Transverse colon (tissue), 4 donors: ENCODE results near the gene ZNF827. TPM values are rescaled to one million over a fixed set of nuclear protein-coding genes. Genes with fewer than 3 reads are reported as not detected.

ENCODE experiments used
- DNase-seq: peaks from one replicate; pipeline ENCODE4 v3.0.0-alpha.2; 2019
- H3K27ac ChIP-seq, 4 donors: fragments of 200-600 bp; sonication (generic); 2 replicates each; pipeline ENCODE4 v1.5.1; 2016 to 2018; ENCODE audit warnings: inconsistent platforms in 4 of 4
- H3K27me3 ChIP-seq: fragments of 200-600 bp; sonication (generic); 2 replicates; pipeline ENCODE4 v1.5.1; 2017; ENCODE audit warnings: inconsistent platforms
- H3K36me3 ChIP-seq, 4 donors: fragments of 200-600 bp; sonication (generic); 2 replicates each; pipeline ENCODE4 v1.5.1; 2017 to 2019; ENCODE audit warnings: inconsistent platforms in 4 of 4
- H3K4me1 ChIP-seq, 4 donors: fragments of 200-600 bp; sonication (generic); 2 replicates each; pipeline ENCODE4 v1.5.1; 2017 to 2020; ENCODE audit warnings: inconsistent platforms in 4 of 4
- H3K4me3 ChIP-seq, 4 donors: fragments of 200-600 bp; sonication (generic); 1 replicate in 1 of 4; 2 replicates in 3 of 4; pipeline versions ENCODE4 v1.5.1 to v1.6.1; 2017 to 2019; ENCODE audit warnings: inconsistent platforms in 4 of 4
- H3K9me3 ChIP-seq, 2 donors: fragments of 200-600 bp; sonication (generic); 2 replicates each; pipeline ENCODE4 v1.5.1; 2017 to 2019; ENCODE audit warnings: inconsistent platforms in 2 of 2
- EP300 ChIP-seq: sonication (generic); formaldehyde crosslinking; IDR thresholded peaks from one replicate; pipeline ENCODE4 v1.6.1; 2017; ENCODE audit warnings: antibody characterized with exemption, low read depth
- POLR2A ChIP-seq: fragments of 450-650 bp; IDR thresholded peaks from one replicate; pipeline ENCODE4 v1.6.1; 2016; ENCODE audit warnings: antibody characterized with exemption, mild to moderate bottlenecking, moderate library complexity
- POLR2AphosphoS5 ChIP-seq, 3 donors: sonication (generic); formaldehyde crosslinking; IDR thresholded peaks; one replicate each; pipeline ENCODE4 v1.6.1; 2016; ENCODE audit warnings: antibody characterized with exemption in 3 of 3
- WGBS, 2 donors: methylation state at CpG; one replicate each; pipeline ENCODE4 v1.1.5; 2018; ENCODE audit warnings: low coverage in 1 of 2; 5-methylcytosine and 5-hydroxymethylcytosine counted together
- in situ Hi-C, 4 donors: fragments of 200-750 bp; cut with MboI; loops; one replicate each; pipeline versions ENCODE4 v1.15.0 to v1.15.1; 2017; ENCODE audit warnings: low sequenced_read_pairs in 3 of 4, low pct_ligation_motif_present in 1 of 4, low pct_unique_long_range_greater_than_20kb in 1 of 4
- intact Hi-C: fragments of 100-400 bp; cut with DNase I; formaldehyde crosslinking; loops from one replicate; pipeline ENCODE4 v1.15.1; 2023; ENCODE audit warnings: low total_unique reads
- total RNA-seq, 4 donors: library from RNA; depleted of rRNA; stranded (reverse); fragments of >200 nt; gene quantifications; one replicate each; pipeline ENCODE4 v1.1.0, GENCODE V29; 2016
- TF ChIP-seq, protein P1 (sequence below), 5 experiments: fragments of 200-600 bp in 3 of 5; fragments of 450-650 bp in 2 of 5; sonication (generic) in 3 of 5; IDR thresholded peaks; 1 replicate in 2 of 5; 2 replicates in 3 of 5; pipeline ENCODE4 v1.5.1; 2016 to 2017; ENCODE audit warnings: antibody characterized with exemption in 5 of 5, inconsistent platforms in 3 of 5, mild to moderate bottlenecking in 2 of 5, moderate library complexity in 1 of 5

The ZNF827 gene
- total RNA-seq, 4 donors from 2014 or later = 22.5 to 61.3 (median 29.2) TPM

DNA sequence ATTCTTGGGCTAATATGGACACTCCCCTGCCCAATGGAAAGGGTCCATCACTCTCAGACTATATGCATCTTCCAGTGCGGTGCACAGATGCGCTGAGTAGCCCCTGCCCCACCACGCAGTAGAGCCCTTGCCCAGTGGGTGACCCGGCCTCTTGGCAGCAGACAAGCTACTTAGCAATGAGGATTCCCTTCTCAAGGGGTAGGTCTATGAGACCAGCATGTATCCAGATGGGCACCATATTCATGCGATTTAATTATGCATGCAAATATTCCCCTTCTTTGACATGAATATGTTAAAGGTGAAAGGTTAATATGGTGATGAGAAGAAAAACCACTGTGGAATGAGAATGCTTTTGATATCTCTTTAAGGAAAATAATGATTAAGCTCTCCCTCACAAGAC is 77.7 kb downstream of the ZNF827 start:
- H3K36me3 ChIP-seq = peaks cover 0 to 4% (median 0%) of the 10 kb centered on the region in 4 donors
- no peaks in the 10 kb centered on the region for H3K4me1 ChIP-seq
- no peaks in the 10 kb centered on the region for H3K27me3 ChIP-seq
- H3K4me3 ChIP-seq = no peak overlapping the region
- intact Hi-C loops (no loop called here), in situ Hi-C loops (no loop called here)
- no peak for DNase-seq
- no peak overlapping the region for H3K27ac ChIP-seq
- TF ChIP-seq EP300 (no peak), POLR2A (no peak), POLR2AphosphoS5 (IDR thresholded peaks at IDR 0.05) (no peak)
- TF ChIP-seq, protein P1, sequence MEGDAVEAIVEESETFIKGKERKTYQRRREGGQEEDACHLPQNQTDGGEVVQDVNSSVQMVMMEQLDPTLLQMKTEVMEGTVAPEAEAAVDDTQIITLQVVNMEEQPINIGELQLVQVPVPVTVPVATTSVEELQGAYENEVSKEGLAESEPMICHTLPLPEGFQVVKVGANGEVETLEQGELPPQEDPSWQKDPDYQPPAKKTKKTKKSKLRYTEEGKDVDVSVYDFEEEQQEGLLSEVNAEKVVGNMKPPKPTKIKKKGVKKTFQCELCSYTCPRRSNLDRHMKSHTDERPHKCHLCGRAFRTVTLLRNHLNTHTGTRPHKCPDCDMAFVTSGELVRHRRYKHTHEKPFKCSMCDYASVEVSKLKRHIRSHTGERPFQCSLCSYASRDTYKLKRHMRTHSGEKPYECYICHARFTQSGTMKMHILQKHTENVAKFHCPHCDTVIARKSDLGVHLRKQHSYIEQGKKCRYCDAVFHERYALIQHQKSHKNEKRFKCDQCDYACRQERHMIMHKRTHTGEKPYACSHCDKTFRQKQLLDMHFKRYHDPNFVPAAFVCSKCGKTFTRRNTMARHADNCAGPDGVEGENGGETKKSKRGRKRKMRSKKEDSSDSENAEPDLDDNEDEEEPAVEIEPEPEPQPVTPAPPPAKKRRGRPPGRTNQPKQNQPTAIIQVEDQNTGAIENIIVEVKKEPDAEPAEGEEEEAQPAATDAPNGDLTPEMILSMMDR (IDR thresholded peaks at IDR 0.05) = no peak
- no peaks in the 10 kb centered on the region for H3K9me3 ChIP-seq
- WGBS, 2 donors = 98 to 100% methylated on average over 5 of the region's 5 CpGs

DNA sequence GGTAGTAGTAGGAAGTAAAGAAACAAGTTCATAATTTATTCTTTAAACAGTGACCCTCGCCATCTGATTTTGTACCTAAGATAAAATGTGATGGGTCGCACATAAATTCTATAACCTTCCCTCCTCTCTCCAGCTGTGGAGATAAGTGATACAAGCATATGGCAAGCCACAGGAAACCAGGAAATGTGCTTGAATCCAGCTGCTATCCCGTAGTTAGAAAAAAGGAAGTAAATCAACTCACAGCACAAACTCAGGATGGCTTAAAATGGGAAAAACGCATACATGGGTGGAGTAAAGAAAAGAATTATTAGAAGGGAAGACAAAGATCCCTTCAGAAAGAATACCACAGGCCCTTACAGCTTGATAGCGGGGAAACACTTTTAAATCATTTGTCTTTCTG is 78.2 kb downstream of the ZNF827 start:
- intact Hi-C loops = no loop called here
- no peak overlapping the region for H3K27ac ChIP-seq

GRCh38 chr4:145859926-145860325 is 78.7 kb downstream of the ZNF827 start:
- H3K36me3 ChIP-seq = peaks cover 0 to 4% (median 0%) of the 10 kb centered on the region in 4 donors
- no peaks in the 10 kb centered on the region for H3K4me1 ChIP-seq
- no peak for DNase-seq
- 69 to 78% methylated on average over 3 of the region's 3 CpGs for WGBS, 2 donors
- no peak overlapping the region for H3K27ac ChIP-seq
- intact Hi-C loops = no loop called here
- no peak overlapping the region for H3K4me3 ChIP-seq
- no peaks in the 10 kb centered on the region for H3K9me3 ChIP-seq
- in situ Hi-C loops = no loop called here
- TF ChIP-seq POLR2A = no peak
- TF ChIP-seq EP300 = no peak
- TF ChIP-seq, protein P1 (IDR thresholded peaks at IDR 0.05) = no peak
- no peak for TF ChIP-seq POLR2AphosphoS5 (IDR thresholded peaks at IDR 0.05)
- no peaks in the 10 kb centered on the region for H3K27me3 ChIP-seq

More for the DNA sequence above, 78.2 kb downstream of the ZNF827 start:
- in situ Hi-C loops = no loop called here
- no peaks in the 10 kb centered on the region for H3K9me3 ChIP-seq
- no peaks in the 10 kb centered on the region for H3K27me3 ChIP-seq
- H3K4me3 ChIP-seq = no peak overlapping the region
- DNase-seq = no peak
- H3K36me3 ChIP-seq = peaks cover 0 to 4% (median 0%) of the 10 kb centered on the region in 4 donors
- TF ChIP-seq, protein P1 (IDR thresholded peaks at IDR 0.05) = no peak
- TF ChIP-seq EP300 = no peak
- 57 to 77% methylated on average over 5 of the region's 5 CpGs for WGBS, 2 donors
- H3K4me1 ChIP-seq = no peaks in the 10 kb centered on the region

DNA sequence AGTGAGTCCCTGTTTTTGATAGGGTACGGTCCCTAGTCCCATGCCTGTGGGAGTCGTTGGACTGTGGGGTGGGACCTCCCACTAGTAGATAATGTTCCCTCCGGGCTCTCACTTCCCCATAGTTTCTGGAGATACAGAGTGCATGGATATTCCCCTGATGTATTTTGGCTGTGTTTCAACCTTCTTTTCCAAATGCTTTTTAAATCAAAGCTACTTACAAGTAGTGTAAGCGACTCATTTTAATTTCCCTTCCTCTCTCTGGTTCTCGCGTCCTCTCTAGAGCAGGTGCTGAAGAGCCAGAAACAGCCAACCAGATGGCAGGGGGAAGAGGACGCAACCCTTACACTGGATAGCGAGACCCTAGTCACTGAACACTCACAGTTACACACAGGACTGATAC is 79.2 kb downstream of the ZNF827 start:
- no peaks in the 10 kb centered on the region for H3K27me3 ChIP-seq
- intact Hi-C loops = no loop called here

More for the DNA sequence above, 79.2 kb downstream of the ZNF827 start:
- no peak for DNase-seq
- Histone ChIP-seq H3K36me3 (peaks cover 0 to 4% (median 0%) of the 10 kb centered on the region in 4 donors), H3K4me1 (no peaks in the 10 kb centered on the region), H3K9me3 (no peaks in the 10 kb centered on the region), H3K27ac (no peak overlapping the region), H3K4me3 (no peak overlapping the region)
- 90% methylated on average over 8 of the region's 8 CpGs for WGBS, 2 donors
- in situ Hi-C loops = no loop called here
- TF ChIP-seq POLR2A = no peak
- TF ChIP-seq, protein P1 (IDR thresholded peaks at IDR 0.05) = no peak
- no peak for TF ChIP-seq EP300
- TF ChIP-seq POLR2AphosphoS5 (IDR thresholded peaks at IDR 0.05) = no peak
